Fibroblast of lung (primary cell): Measurements from ENCODE around the gene RMC1. TPM values are rescaled to one million over a fixed set of nuclear protein-coding genes. Genes with fewer than 3 reads are reported as not detected.

Experiments
- DNase-seq, 2 donors: peaks; one replicate each; pipeline versions ENCODE4 v3.0.0 to v3.0.0-alpha.2; 2010; ENCODE audit warnings: low read depth in 2 of 2
- H2AFZ ChIP-seq: 2 replicates; pipeline ENCODE4 v1.5.1; 2012; ENCODE audit warnings: low read length, control low read depth, inconsistent platforms
- H3K27ac ChIP-seq: 2 replicates; pipeline ENCODE4 v1.5.1; 2011; ENCODE audit warnings: low read length, control low read depth; ENCODE audit not compliant: insufficient read depth
- H3K27me3 ChIP-seq: 2 replicates; pipeline ENCODE4 v1.5.1; 2011; ENCODE audit warnings: mild to moderate bottlenecking, low read length; ENCODE audit not compliant: control insufficient read depth, insufficient read depth
- H3K36me3 ChIP-seq: 2 replicates; pipeline ENCODE4 v1.5.1; 2011; ENCODE audit warnings: low read length; ENCODE audit not compliant: control insufficient read depth, insufficient read depth
- H3K4me1 ChIP-seq: 2 replicates; pipeline ENCODE4 v1.5.1; 2011; ENCODE audit warnings: low read length; ENCODE audit not compliant: control insufficient read depth, insufficient read depth; ENCODE audit errors: extremely low read depth
- H3K4me2 ChIP-seq: 2 replicates; pipeline ENCODE4 v1.5.1; 2011; ENCODE audit warnings: low read length, control low read depth; ENCODE audit not compliant: insufficient read depth; ENCODE audit errors: extremely low read depth
- H3K4me3 ChIP-seq, 4 experiments: fragments of 200-600 bp in 1 of 4; sonication (generic) in 1 of 4; replicated peaks in 1 of 4; 2 replicates each; pipeline ENCODE4 v1.5.1; 2011 to 2016; ENCODE audit warnings: low read length in 4 of 4, low read depth in 3 of 4, mild to moderate bottlenecking in 3 of 4, control low read depth in 2 of 4, inconsistent platforms in 1 of 4, mixed read lengths in 1 of 4; ENCODE audit not compliant: insufficient read depth in 1 of 4; ENCODE audit errors: control extremely low read depth in 1 of 4
- H3K79me2 ChIP-seq: 2 replicates; pipeline ENCODE4 v1.5.1; 2012; ENCODE audit warnings: mild to moderate bottlenecking, low read length, inconsistent platforms; ENCODE audit not compliant: control insufficient read depth, insufficient read depth
- H3K9ac ChIP-seq: 2 replicates; pipeline ENCODE4 v1.5.1; 2011; ENCODE audit warnings: mild to moderate bottlenecking, low read length, control low read depth; ENCODE audit not compliant: insufficient read depth
- H3K9me3 ChIP-seq: 2 replicates; pipeline ENCODE4 v1.5.1; 2012; ENCODE audit warnings: low read depth, low read length; ENCODE audit not compliant: control insufficient read depth, insufficient read depth
- H4K20me1 ChIP-seq: 2 replicates; pipeline ENCODE4 v1.5.1; 2011; ENCODE audit warnings: low read length; ENCODE audit not compliant: control insufficient read depth, insufficient read depth; ENCODE audit errors: extremely low read depth
- EZH2 ChIP-seq: IDR thresholded peaks from 2 replicates; pipeline ENCODE4 v1.5.1; 2012; ENCODE audit warnings: low read length, control low read depth, mild to moderate bottlenecking; ENCODE audit errors: missing control alignments
- polyA minus RNA-seq: library from RNA; depleted of rRNA, polyadenylated mRNA; stranded (reverse); fragments of >200 nt; gene quantifications from 2 replicates; pipeline ENCODE4 v1.2.3, GENCODE V29; 2011; ENCODE audit warnings: low replicate concordance
- polyA plus RNA-seq, 2 donors: library from polyadenylated mRNA; depleted of rRNA in 1 of 2; stranded (reverse) in 1 of 2; unstranded in 1 of 2; fragments of >200 nt; gene quantifications; 2 replicates each; pipeline ENCODE4 v1.2.1, GENCODE V29; 2011 to 2012; ENCODE audit warnings: missing spikeins in 1 of 2
- total RNA-seq: library from RNA; depleted of rRNA; stranded (reverse); fragments of >200 nt; gene quantifications from 2 replicates; pipeline ENCODE4 v1.2.1, GENCODE V29; 2014
- TF ChIP-seq, protein P1 (sequence below), 2 donors: IDR thresholded peaks in 1 of 2; conservative IDR thresholded peaks in 1 of 2; 1 replicate in 1 of 2; 2 replicates in 1 of 2; pipeline ENCODE4 v1.5.1; 2011 to 2012; ENCODE audit warnings: low read length in 2 of 2, control low read depth in 1 of 2, inconsistent platforms in 1 of 2, low read depth in 1 of 2, mild to moderate bottlenecking in 1 of 2

RMC1 gene
- total RNA-seq (22.1 and 29.6 TPM in 2 replicates), polyA plus RNA-seq (22.5 and 23.1 TPM in 2 replicates), polyA minus RNA-seq (9.2 and 10.4 TPM in 2 replicates)
- polyA plus RNA-seq (2012), result 17.7 and 18.5 TPM in 2 replicates

DNA sequence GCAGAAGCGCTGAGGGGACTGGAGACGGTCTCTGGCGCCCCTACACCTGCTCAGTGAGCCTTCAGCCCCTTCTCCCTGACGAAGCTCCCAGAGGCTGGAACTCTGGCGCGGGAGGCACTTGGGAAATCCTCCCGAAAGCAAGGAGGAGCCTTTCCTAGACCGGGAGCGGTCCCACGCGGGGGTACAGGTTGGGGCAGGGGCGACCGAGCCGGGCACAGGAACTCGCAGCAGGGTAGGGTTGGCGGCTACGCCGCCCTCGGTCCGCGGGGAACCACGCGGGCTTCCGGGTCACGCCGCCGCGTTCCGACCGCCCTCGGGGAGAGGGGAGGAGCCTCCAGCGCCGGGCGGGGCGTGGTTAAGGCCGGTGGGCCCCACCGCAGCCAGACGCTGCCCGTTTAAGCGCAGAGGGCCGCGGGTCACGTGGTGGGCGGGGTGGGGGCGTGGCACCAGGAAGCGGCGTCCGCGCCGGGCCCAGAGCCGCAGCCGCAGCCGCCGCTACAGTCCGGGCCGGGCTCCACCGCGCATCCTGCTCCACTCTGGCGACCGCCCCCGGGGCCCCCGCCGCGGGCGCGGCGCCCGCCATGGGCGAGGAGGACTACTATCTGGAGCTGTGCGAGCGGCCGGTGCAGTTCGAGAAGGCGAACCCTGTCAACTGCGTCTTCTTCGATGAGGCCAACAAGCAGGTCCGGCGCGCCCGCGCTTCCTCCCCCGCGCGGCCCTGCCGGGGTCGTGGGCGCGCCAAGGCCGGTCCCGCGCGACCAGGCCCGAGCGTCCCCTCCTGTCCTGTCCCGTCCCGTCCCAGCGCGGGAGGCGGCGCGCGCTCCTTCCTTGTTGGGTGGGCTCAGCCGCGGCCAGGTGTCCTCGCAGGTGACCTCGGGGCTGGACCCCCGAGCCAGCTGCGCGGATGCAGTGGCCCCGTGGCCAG is at the start of gene RMC1:
RMC1 (plus strand) TSS at position 474 of the 925 bp plus-strand sequence; CDS start at position 582, 108 bp downstream.
- no peaks in the 10 kb centered on the region for H4K20me1 ChIP-seq
- peak within 1 kb of the TSS; percentile 75 for H3K27ac ChIP-seq
- peaks cover 12% of the 10 kb centered on the region for H3K79me2 ChIP-seq
- peak within 1 kb of the TSS; percentile 77 for H2AFZ ChIP-seq
- H3K4me1 ChIP-seq, result peaks cover 2% of the 10 kb centered on the region
- peak within 1 kb of the TSS; percentile 75 to 91 (median 86) for H3K4me3 ChIP-seq
- DNase-seq, result peak; percentile 92 to 93
- TF ChIP-seq, protein P1, sequence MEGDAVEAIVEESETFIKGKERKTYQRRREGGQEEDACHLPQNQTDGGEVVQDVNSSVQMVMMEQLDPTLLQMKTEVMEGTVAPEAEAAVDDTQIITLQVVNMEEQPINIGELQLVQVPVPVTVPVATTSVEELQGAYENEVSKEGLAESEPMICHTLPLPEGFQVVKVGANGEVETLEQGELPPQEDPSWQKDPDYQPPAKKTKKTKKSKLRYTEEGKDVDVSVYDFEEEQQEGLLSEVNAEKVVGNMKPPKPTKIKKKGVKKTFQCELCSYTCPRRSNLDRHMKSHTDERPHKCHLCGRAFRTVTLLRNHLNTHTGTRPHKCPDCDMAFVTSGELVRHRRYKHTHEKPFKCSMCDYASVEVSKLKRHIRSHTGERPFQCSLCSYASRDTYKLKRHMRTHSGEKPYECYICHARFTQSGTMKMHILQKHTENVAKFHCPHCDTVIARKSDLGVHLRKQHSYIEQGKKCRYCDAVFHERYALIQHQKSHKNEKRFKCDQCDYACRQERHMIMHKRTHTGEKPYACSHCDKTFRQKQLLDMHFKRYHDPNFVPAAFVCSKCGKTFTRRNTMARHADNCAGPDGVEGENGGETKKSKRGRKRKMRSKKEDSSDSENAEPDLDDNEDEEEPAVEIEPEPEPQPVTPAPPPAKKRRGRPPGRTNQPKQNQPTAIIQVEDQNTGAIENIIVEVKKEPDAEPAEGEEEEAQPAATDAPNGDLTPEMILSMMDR (conservative IDR thresholded peaks at IDR 0.05 in 1 of 2, IDR thresholded peaks at IDR 0.05 in 1 of 2; ENCODE audit: low read depth in 1 of 2, low read length in 2 of 2), result no peak
- TF ChIP-seq EZH2, result no peak
- no peaks in the 10 kb centered on the region for H3K36me3 ChIP-seq
- H3K27me3 ChIP-seq, result no peaks in the 10 kb centered on the region
- H3K9ac ChIP-seq, result peak within 1 kb of the TSS; percentile 84
- peak within 1 kb of the TSS; percentile 93 for H3K4me2 ChIP-seq
- H3K9me3 ChIP-seq, result no peaks in the 10 kb centered on the region

DNA sequence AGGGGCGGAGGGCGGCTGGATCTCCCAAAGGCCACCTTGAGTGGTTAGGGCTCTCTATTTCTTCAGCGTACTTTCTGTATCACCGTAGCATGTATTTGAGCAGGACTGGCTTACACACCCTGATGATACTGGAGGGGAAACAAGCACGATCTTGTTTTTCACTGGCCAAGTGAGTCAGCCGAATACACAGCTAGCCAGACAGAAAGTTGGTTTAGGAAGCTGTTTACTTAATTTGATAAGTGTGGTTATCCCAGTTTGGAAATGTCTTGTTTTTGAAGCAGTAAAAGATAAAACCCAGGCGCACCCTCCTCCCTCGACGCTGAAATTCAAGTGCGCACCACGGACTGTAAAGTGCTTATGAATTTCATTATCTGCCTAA is 49.6 kb upstream of the RMC1 start:
- Histone ChIP-seq H3K9me3 (no peaks in the 10 kb centered on the region), H3K4me1 (peaks cover 3% of the 10 kb centered on the region), H3K27me3 (no peaks in the 10 kb centered on the region), H3K36me3 (no peaks in the 10 kb centered on the region), H3K4me3 (peak overlapping the region; percentile 96 to 99 (median 97)), H3K79me2 (peaks cover 53% of the 10 kb centered on the region), H4K20me1 (peaks cover 1% of the 10 kb centered on the region), H2AFZ (peak overlapping the region; percentile 93), H3K9ac (peak overlapping the region; percentile 92), H3K27ac (peak overlapping the region; percentile 94), H3K4me2 (peak overlapping the region; percentile 92)
- DNase-seq, result peak; percentile 56 to 74
- TF ChIP-seq, protein P1 (conservative IDR thresholded peaks at IDR 0.05 in 1 of 2, IDR thresholded peaks at IDR 0.05 in 1 of 2; ENCODE audit: low read depth in 1 of 2, low read length in 2 of 2), result no peak
- no peak for TF ChIP-seq EZH2

DNA sequence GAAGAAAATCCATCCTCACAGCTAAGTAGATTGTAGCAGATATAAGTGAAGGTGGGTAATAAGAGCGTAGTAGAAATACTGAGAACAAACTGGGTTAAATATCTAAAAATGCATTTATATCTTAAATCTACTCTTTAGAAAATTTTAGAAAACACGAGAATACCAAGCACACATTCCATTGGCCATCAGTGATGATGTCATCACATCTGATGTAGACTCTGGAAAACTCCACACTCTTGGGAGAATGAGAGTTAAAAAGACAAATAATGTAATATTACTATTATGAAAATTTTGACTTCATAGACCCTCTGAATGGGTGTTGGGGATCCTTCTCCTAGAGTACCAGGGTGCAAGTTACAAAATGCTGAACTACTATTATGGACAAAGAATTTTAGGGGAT is 46.5 kb upstream of the RMC1 start:
- no peak for DNase-seq
- Histone ChIP-seq H3K4me2 (no peak overlapping the region), H4K20me1 (peaks cover 1% of the 10 kb centered on the region), H3K4me3 (no peak overlapping the region), H3K9me3 (no peaks in the 10 kb centered on the region), H3K27me3 (no peaks in the 10 kb centered on the region), H3K36me3 (no peaks in the 10 kb centered on the region), H3K79me2 (peaks cover 84% of the 10 kb centered on the region), H3K27ac (no peak overlapping the region), H3K4me1 (peaks cover 3% of the 10 kb centered on the region), H2AFZ (no peak overlapping the region), H3K9ac (no peak overlapping the region)
- TF ChIP-seq EZH2, result no peak
- TF ChIP-seq, protein P1 (conservative IDR thresholded peaks at IDR 0.05 in 1 of 2, IDR thresholded peaks at IDR 0.05 in 1 of 2; ENCODE audit: low read depth in 1 of 2, low read length in 2 of 2), result no peak
